HL-60 (cell line): ENCODE results near the gene CLTRN.
"Not testable (repeated sequence)": the region's sequence is repeated elsewhere in the genome, so short reads cannot be mapped to it uniquely, and the experiment has no call there.

Source experiments
- DNase-seq, 2 experiments: peaks; one replicate each; pipeline ENCODE4 v3.0.0-alpha.2; 2010 to 2020; ENCODE audit warnings: low read depth in 1 of 2, low spot score in 1 of 2
- H3K27ac ChIP-seq: fragments of 250-450 bp; sonication (Bioruptor Pico); replicated peaks from 2 replicates; pipeline ENCODE4 v1.5.1; 2020; ENCODE audit warnings: mild to moderate bottlenecking, moderate library complexity
- H3K27me3 ChIP-seq: fragments of 250-450 bp; sonication (Bioruptor Pico); 2 replicates; pipeline ENCODE4 v1.5.1; 2021; ENCODE audit warnings: mild to moderate bottlenecking, moderate library complexity; ENCODE audit not compliant: insufficient read depth, poor library complexity, severe bottlenecking
- H3K4me3 ChIP-seq: replicated peaks from 2 replicates; pipeline ENCODE4 v1.5.1; 2011; ENCODE audit warnings: mild to moderate bottlenecking, control low read depth, low read length; ENCODE audit not compliant: insufficient read depth
- GABPA ChIP-seq: IDR thresholded peaks from 2 replicates; pipeline ENCODE4 v1.6.1; 2012; ENCODE audit warnings: low read depth
- POLR2AphosphoS5 ChIP-seq: IDR thresholded peaks from 2 replicates; pipeline ENCODE4 v1.6.1; 2012; ENCODE audit warnings: low read depth
- REST ChIP-seq: IDR thresholded peaks from 2 replicates; pipeline ENCODE4 v1.6.1; 2012; ENCODE audit warnings: low read depth; ENCODE audit not compliant: insufficient replicate concordance
- SPI1 ChIP-seq: IDR thresholded peaks from 2 replicates; pipeline ENCODE4 v1.6.1; 2012; ENCODE audit warnings: low read depth, mild to moderate bottlenecking, borderline replicate concordance
- TF ChIP-seq, protein P1 (sequence below): IDR thresholded peaks from one replicate; pipeline ENCODE4 v1.5.1; 2011; ENCODE audit warnings: low read length, control low read depth, inconsistent platforms; ENCODE audit not compliant: insufficient read depth

The CLTRN gene

GRCh38 chrX:15672881-15673280 is 8.3 kb upstream of the CLTRN start:
- TF ChIP-seq POLR2AphosphoS5, result no peak
- DNase-seq, result no peak
- peaks cover 4% of the 10 kb centered on the region for H3K27me3 ChIP-seq

DNA sequence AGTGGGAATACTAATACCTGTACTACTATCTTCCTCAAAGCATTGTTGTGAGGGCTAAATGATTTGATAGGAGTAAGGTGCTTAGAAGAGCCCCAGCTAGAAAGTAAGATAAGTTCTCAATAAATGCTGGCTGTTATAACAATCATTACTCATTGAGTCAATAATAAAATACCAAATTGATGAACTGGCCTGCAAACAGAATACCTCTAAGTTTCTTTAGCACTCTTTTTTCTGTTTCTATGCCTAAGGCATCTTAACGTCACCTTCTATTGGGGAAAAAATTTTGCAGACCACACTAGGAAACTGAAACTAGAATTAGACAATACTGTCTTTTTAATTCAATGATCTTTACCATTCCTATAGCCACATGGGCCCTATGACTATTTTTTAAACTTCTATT is 1.2 kb downstream of the CLTRN start:
- DNase-seq, result no peak
- H3K27me3 ChIP-seq, result peaks cover 24% of the 10 kb centered on the region
- no peak overlapping the region for H3K27ac ChIP-seq

More at GRCh38 chrX:15672881-15673280, 8.3 kb upstream of the CLTRN start:
- Histone ChIP-seq H3K27ac (no peak overlapping the region), H3K4me3 (no peak overlapping the region)

DNA sequence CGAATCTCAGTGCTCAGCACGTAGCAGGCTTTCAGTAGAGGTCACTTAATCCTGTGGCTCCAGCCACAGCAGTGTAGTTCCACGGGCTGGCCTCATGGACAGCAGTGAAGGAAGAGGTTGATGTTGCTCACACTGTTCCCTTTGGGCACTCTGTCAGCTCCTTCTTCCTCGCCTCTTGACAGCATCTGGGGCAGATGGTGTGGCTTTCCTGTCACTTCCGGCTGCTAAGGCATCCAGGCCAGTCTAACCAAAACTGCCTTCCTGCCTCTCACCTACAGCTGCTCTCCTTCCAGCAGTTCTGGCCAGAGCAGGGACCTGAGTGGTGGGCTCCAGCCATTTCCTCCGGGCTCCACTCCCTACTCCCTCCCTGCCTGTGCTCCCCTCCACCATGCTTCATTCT is 9.8 kb downstream of the CLTRN start:
- not testable (repeated sequence) for H3K27me3 ChIP-seq, H3K27ac ChIP-seq, DNase-seq, H3K4me3 ChIP-seq

More for the DNA sequence above, 1.2 kb downstream of the CLTRN start:
- no peak overlapping the region for H3K4me3 ChIP-seq
- TF ChIP-seq GABPA, result no peak
- no peak for TF ChIP-seq POLR2AphosphoS5
- no peak for TF ChIP-seq REST
- TF ChIP-seq, protein P1, sequence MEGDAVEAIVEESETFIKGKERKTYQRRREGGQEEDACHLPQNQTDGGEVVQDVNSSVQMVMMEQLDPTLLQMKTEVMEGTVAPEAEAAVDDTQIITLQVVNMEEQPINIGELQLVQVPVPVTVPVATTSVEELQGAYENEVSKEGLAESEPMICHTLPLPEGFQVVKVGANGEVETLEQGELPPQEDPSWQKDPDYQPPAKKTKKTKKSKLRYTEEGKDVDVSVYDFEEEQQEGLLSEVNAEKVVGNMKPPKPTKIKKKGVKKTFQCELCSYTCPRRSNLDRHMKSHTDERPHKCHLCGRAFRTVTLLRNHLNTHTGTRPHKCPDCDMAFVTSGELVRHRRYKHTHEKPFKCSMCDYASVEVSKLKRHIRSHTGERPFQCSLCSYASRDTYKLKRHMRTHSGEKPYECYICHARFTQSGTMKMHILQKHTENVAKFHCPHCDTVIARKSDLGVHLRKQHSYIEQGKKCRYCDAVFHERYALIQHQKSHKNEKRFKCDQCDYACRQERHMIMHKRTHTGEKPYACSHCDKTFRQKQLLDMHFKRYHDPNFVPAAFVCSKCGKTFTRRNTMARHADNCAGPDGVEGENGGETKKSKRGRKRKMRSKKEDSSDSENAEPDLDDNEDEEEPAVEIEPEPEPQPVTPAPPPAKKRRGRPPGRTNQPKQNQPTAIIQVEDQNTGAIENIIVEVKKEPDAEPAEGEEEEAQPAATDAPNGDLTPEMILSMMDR, result no peak
- no peak for TF ChIP-seq SPI1

DNA sequence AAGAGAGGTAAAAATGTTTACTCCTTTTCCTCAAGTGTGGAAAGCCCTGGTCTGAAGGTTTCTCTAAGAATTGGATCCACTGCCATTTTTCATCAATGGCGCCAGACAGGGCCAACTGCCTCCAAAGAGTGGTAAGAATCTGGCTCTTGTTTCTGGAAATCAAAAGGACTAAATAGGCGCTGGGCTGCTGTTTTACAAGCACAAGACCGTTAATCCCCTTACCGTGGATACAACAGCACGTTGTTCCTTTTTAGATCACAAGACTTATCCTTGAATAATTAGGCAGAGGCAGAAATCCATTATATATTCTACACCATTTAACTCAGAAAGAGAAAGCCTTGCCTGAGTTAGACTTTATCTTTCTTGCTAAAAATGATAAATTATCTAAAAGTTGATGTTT is 10.6 kb downstream of the CLTRN start:
- TF ChIP-seq, protein P1, result no peak
- TF ChIP-seq SPI1, result no peak
- no peak for TF ChIP-seq POLR2AphosphoS5
- no peak for TF ChIP-seq GABPA
- TF ChIP-seq REST, result no peak
- no peak for DNase-seq
- H3K27me3 ChIP-seq, result peaks cover 6% of the 10 kb centered on the region
- H3K27ac ChIP-seq, result no peak overlapping the region
- no peak overlapping the region for H3K4me3 ChIP-seq

- H3K27ac ChIP-seq, DNase-seq, H3K27me3 ChIP-seq, H3K4me3 ChIP-seq: not testable (repeated sequence)
Observed at GRCh38 chrX:15647510-15647909, 17.1 kb downstream of the CLTRN start.
